K562 (cell line): Measurements from ENCODE around the gene VDR. TPM values are rescaled to one million over a fixed set of nuclear protein-coding genes. Genes with fewer than 3 reads are reported as not detected.

ENCODE experiments used
- ATAC-seq: fragments of 200-7000 bp; cut with Tn5 transposase; 3 replicates; pipeline ENCODE4 v1.9.1; 2020; ENCODE audit warnings: moderate library complexity
- BruUV-seq: library from RNA; stranded (reverse); fragments of 400-500 nt; replicated peaks from 2 replicates; lab custom pipeline; 2021; lab: Mats Ljungman, UMichigan
- CTCF ChIA-PET: fragments of 300-600 bp; formaldehyde crosslinking; extraction: SDS; loops from one replicate; lab custom pipeline; 2021; ENCODE audit warnings: low intra/inter-chr PET ratio; lab: Yijun Ruan, JAX
- POLR2A ChIA-PET: fragments of 300-600, 350-650 bp; sonication (Branson Sonifier 250); formaldehyde crosslinking; extraction: SDS; loops from one replicate; lab custom pipeline; 2021; ENCODE audit warnings: antibody characterized with exemption, inconsistent platforms; lab: Yijun Ruan, JAX
- DNase-seq, 4 experiments: peaks; one replicate each; pipeline versions ENCODE4 v3.0.0 to v3.0.0-alpha.2; 2011 to 2018; ENCODE audit warnings: low spot score in 3 of 4, mixed read lengths in 3 of 4; ENCODE audit errors: extremely low read depth in 1 of 4
- FAIRE-seq: peaks from 2 replicates; lab custom pipeline; 2011; peaks lifted over from hg19 to GRCh38; lab: Jason Lieb, UNC
- H2AFZ ChIP-seq: 2 replicates; pipeline ENCODE4 v1.6.0; 2011; ENCODE audit warnings: low read depth, low read length, control low read depth, inconsistent platforms
- H3K27ac ChIP-seq: fragments of 200-600 bp; 3 replicates; pipeline ENCODE4 v1.8.0; 2011; ENCODE audit warnings: low read depth, mild to moderate bottlenecking, control low read depth, inconsistent platforms, low read length, moderate library complexity, mixed read lengths; ENCODE audit errors: extremely low read depth
- H3K27me3 ChIP-seq, 2 experiments: fragments of 300-600 bp in 1 of 2; 2 replicates in 1 of 2; 3 replicates in 1 of 2; pipeline versions ENCODE4 v1.6.0 to v1.8.0; 2011; ENCODE audit warnings: inconsistent platforms in 2 of 2, low read length in 2 of 2, mild to moderate bottlenecking in 1 of 2, mixed read lengths in 1 of 2, moderate library complexity in 1 of 2; ENCODE audit not compliant: control insufficient read depth in 2 of 2, insufficient read depth in 2 of 2
- H3K36me3 ChIP-seq: fragments of 300-600 bp; 3 replicates; pipeline ENCODE4 v1.8.0; 2011; ENCODE audit warnings: mild to moderate bottlenecking, low read length, inconsistent platforms; ENCODE audit not compliant: control insufficient read depth, insufficient read depth
- H3K4me1 ChIP-seq, 2 experiments: fragments of 200-600 bp in 1 of 2; replicated peaks in 1 of 2; 2 replicates in 1 of 2; 3 replicates in 1 of 2; pipeline versions ENCODE4 v1.5.1 to v1.8.0; 2011; ENCODE audit warnings: inconsistent platforms in 2 of 2, low read length in 2 of 2, mild to moderate bottlenecking in 1 of 2, mixed read lengths in 1 of 2, moderate library complexity in 1 of 2; ENCODE audit not compliant: control insufficient read depth in 2 of 2, insufficient read depth in 2 of 2
- H3K4me2 ChIP-seq: 2 replicates; pipeline ENCODE4 v1.6.1; 2011; ENCODE audit warnings: low read length, control low read depth, inconsistent platforms, mixed read lengths; ENCODE audit not compliant: insufficient read depth
- H3K4me3 ChIP-seq: fragments of 200-600 bp; sonication (generic), shearing (Covaris generic); 2 replicates; pipeline ENCODE4 v1.5.1; 2016; ENCODE audit warnings: control low read depth, inconsistent platforms
- H3K79me2 ChIP-seq: fragments of 200-600 bp; 3 replicates; pipeline ENCODE4 v1.8.0; 2011; ENCODE audit warnings: low read length, inconsistent platforms; ENCODE audit not compliant: control insufficient read depth, insufficient read depth
- H3K9ac ChIP-seq, 2 experiments: 2 replicates each; pipeline versions ENCODE4 v1.6.0 to v1.6.1; 2011; ENCODE audit warnings: low read depth in 2 of 2, low read length in 2 of 2, control low read depth in 1 of 2, inconsistent platforms in 1 of 2, mild to moderate bottlenecking in 1 of 2, mixed read lengths in 1 of 2; ENCODE audit not compliant: insufficient read depth in 1 of 2
- H3K9me1 ChIP-seq: one replicate; pipeline ENCODE4 v1.6.0; 2011; ENCODE audit warnings: inconsistent platforms, mild to moderate bottlenecking, low read length, moderate library complexity; ENCODE audit not compliant: control insufficient read depth, insufficient read depth
- H3K9me3 ChIP-seq: replicated peaks from 2 replicates; pipeline ENCODE4 v1.5.1; 2011; ENCODE audit warnings: low read depth, low read length, inconsistent platforms; ENCODE audit not compliant: control insufficient read depth, insufficient read depth
- H4K20me1 ChIP-seq: replicated peaks from 2 replicates; pipeline ENCODE4 v1.6.1; 2011; ENCODE audit warnings: low read length, inconsistent platforms, mixed read lengths; ENCODE audit not compliant: control insufficient read depth, insufficient read depth
- BCOR ChIP-seq: fragments of 450-650 bp; IDR thresholded peaks from 2 replicates; pipeline ENCODE4 v1.6.1; 2016
- HDAC1 ChIP-seq, 2 experiments: fragments of 450-650 bp; IDR thresholded peaks; 2 replicates each; pipeline ENCODE4 v1.6.1; 2016 to 2017; ENCODE audit warnings: inconsistent platforms in 1 of 2, mild to moderate bottlenecking in 1 of 2, moderate library complexity in 1 of 2
- SP2 ChIP-seq: IDR thresholded peaks from 2 replicates; pipeline ENCODE4 v1.6.1; 2011; ENCODE audit warnings: mild to moderate bottlenecking, low read depth, low read length, moderate library complexity; ENCODE audit not compliant: poor library complexity, severe bottlenecking; ENCODE audit errors: extremely low read depth
- SRSF7 ChIP-seq: fragments of 200-400 bp; formaldehyde crosslinking; optimal IDR thresholded peaks from 2 replicates; pipeline ENCODE3; 2017; ENCODE audit warnings: mild to moderate bottlenecking, low read depth, low read length
- ZC3H11A ChIP-seq: IDR thresholded peaks from 2 replicates; pipeline ENCODE4 v1.6.1; 2012; ENCODE audit warnings: low read depth, low read length, improper control_type of control experiment
- WGBS: fragments of 100-300 bp; shearing (Covaris generic); methylation state at CpG from one replicate; pipeline ENCODE4 v1.1.6; 2016; ENCODE audit warnings: low coverage, mixed read lengths; ENCODE audit not compliant: insufficient coverage; ENCODE audit errors: missing lambda C conversion rate; 5-methylcytosine and 5-hydroxymethylcytosine counted together
- in situ Hi-C: fragments of 300-500 bp; cut with MboI; formaldehyde crosslinking; loops from 4 replicates; pipeline ENCODE4 v1.15.0; 2018; ENCODE audit warnings: inconsistent platforms, mixed read lengths
- intact Hi-C: fragments of 100-400 bp; cut with micrococcal nuclease; formaldehyde crosslinking; loops from 2 replicates; pipeline ENCODE4 v1.14.2; 2022
- polyA plus RNA-seq, 8 experiments: library from polyadenylated mRNA; depleted of rRNA in 4 of 8; stranded (reverse) in 5 of 8; unstranded in 3 of 8; fragments of >200 nt; fragmentation: Nextera tagmentation in 2 of 8; fragmentation: Illumina TruSeq in 1 of 8; extraction: Ambion mirVana in 2 of 8; extraction: Trizol in 1 of 8; gene quantifications; 2 replicates each; pipeline versions ENCODE4 v1.2.1 to v1.2.3, GENCODE V29; 2011 to 2014; ENCODE audit warnings: inconsistent platforms in 1 of 8, missing spikeins in 1 of 8
- total RNA-seq, 7 experiments: library from RNA; depleted of rRNA in 6 of 7; stranded (reverse); fragments of >200 nt in 6 of 7; fragmentation: Illumina TruSeq in 2 of 7; extraction: Trizol in 2 of 7; gene quantifications; 2 replicates each; pipeline versions ENCODE4 v1.2.1 to v1.2.3, GENCODE V29; 2011 to 2021; ENCODE audit warnings: low replicate concordance in 1 of 7
- TF ChIP-seq, protein P1 (sequence below): fragments of 450-650 bp; formaldehyde crosslinking; IDR thresholded peaks from 2 replicates; pipeline ENCODE4 v1.4.0; 2022; ENCODE audit warnings: missing genetic modification characterization
- TF ChIP-seq, protein P2 (sequence below): sonication (generic); formaldehyde crosslinking; IDR thresholded peaks from 2 replicates; pipeline ENCODE4 v1.8.0; 2022; ENCODE audit warnings: mild to moderate bottlenecking, missing genetic modification reagents

VDR gene
- total and polyA plus RNA-seq, 9 of the 15 experiments (the other 6 are each of a cell fraction or from before 2014, with no cell fraction given): 0.61 to 4.8 (median 2.0) TPM

DNA sequence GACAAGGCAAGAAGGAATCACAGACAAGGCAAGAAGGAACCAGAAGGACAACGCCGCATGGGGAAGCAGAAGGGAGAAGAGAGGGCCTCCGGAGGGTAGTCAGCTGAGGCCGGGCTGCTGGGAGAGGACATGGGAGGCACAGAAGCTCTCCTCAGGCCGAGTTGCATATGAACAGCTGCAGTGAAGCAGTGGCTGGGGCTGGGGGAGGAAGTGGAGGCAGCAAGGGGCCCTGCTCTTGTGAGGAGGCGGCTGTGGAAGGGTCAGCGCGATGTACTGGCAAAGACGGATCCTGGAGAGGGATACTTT lies 36.6 kb upstream of the VDR start:
- Histone ChIP-seq H2AFZ (no peak overlapping the region), H3K9me1 (no peaks in the 10 kb centered on the region), H3K27me3 (peaks cover 31 to 58% of the 10 kb centered on the region in 2 experiments; a peak in 4 of 5 replicates), H3K36me3 (no peaks in the 10 kb centered on the region), H3K4me2 (no peak overlapping the region), H4K20me1 (no peaks in the 10 kb centered on the region), H3K27ac (no peak overlapping the region), H3K9ac (no peak overlapping the region), H3K79me2 (no peaks in the 10 kb centered on the region), H3K9me3 (no peaks in the 10 kb centered on the region), H3K4me3 (no peak overlapping the region), H3K4me1 (peaks cover 0 to 23% of the 10 kb centered on the region in 2 experiments; a peak in 3 of 5 replicates)
- 20% methylated on average over 9 of the region's 9 CpGs for WGBS
- in situ Hi-C loops: no loop called here
- DNase-seq (no peak), FAIRE-seq (no peak), ATAC-seq (no peak)
- TF ChIP-seq HDAC1 (IDR thresholded peaks at IDR 0.05) (no peak), SRSF7 (no peak), BCOR (no peak), SP2 (no peak), ZC3H11A (no peak)
- TF ChIP-seq, protein P1, sequence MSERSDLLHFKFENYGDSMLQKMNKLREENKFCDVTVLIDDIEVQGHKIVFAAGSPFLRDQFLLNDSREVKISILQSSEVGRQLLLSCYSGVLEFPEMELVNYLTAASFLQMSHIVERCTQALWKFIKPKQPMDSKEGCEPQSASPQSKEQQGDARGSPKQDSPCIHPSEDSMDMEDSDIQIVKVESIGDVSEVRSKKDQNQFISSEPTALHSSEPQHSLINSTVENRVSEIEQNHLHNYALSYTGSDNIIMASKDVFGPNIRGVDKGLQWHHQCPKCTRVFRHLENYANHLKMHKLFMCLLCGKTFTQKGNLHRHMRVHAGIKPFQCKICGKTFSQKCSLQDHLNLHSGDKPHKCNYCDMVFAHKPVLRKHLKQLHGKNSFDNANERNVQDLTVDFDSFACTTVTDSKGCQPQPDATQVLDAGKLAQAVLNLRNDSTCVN (CRISPR knock-in tag): no peak
- TF ChIP-seq, protein P2, sequence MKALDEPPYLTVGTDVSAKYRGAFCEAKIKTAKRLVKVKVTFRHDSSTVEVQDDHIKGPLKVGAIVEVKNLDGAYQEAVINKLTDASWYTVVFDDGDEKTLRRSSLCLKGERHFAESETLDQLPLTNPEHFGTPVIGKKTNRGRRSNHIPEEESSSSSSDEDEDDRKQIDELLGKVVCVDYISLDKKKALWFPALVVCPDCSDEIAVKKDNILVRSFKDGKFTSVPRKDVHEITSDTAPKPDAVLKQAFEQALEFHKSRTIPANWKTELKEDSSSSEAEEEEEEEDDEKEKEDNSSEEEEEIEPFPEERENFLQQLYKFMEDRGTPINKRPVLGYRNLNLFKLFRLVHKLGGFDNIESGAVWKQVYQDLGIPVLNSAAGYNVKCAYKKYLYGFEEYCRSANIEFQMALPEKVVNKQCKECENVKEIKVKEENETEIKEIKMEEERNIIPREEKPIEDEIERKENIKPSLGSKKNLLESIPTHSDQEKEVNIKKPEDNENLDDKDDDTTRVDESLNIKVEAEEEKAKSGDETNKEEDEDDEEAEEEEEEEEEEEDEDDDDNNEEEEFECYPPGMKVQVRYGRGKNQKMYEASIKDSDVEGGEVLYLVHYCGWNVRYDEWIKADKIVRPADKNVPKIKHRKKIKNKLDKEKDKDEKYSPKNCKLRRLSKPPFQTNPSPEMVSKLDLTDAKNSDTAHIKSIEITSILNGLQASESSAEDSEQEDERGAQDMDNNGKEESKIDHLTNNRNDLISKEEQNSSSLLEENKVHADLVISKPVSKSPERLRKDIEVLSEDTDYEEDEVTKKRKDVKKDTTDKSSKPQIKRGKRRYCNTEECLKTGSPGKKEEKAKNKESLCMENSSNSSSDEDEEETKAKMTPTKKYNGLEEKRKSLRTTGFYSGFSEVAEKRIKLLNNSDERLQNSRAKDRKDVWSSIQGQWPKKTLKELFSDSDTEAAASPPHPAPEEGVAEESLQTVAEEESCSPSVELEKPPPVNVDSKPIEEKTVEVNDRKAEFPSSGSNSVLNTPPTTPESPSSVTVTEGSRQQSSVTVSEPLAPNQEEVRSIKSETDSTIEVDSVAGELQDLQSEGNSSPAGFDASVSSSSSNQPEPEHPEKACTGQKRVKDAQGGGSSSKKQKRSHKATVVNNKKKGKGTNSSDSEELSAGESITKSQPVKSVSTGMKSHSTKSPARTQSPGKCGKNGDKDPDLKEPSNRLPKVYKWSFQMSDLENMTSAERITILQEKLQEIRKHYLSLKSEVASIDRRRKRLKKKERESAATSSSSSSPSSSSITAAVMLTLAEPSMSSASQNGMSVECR (CRISPR knock-in tag): no peak
- no TSS peak for BruUV-seq
- intact Hi-C loops: no loop called here
- CTCF ChIA-PET: no interaction called here
- POLR2A ChIA-PET: interaction anchor here (0.6 to 0.7 kb wide), 2 partner anchors 42 to 275 kb away, joined by 3 to 5 read pairs; no protein-coding TSS in a partner anchor
